Stomach (tissue), 9 donors: ENCODE data around the gene GOLGA7B. TPM values are rescaled to one million over a fixed set of nuclear protein-coding genes. Genes with fewer than 3 reads are reported as not detected.

Experiments
- DNase-seq, 2 donors: peaks; one replicate each; pipeline versions ENCODE4 v3.0.0 to v3.0.0-alpha.2; 2013 to 2019
- H3K27ac ChIP-seq, 5 donors: fragments of 200-600 bp in 4 of 5; sonication (generic) in 4 of 5; one replicate each; pipeline ENCODE4 v1.5.1; 2013 to 2019; ENCODE audit warnings: mild to moderate bottlenecking in 1 of 5, moderate library complexity in 1 of 5
- H3K27me3 ChIP-seq, 3 donors: fragments of 200-600 bp; sonication (generic); one replicate each; pipeline ENCODE4 v1.5.1; 2017 to 2019; ENCODE audit warnings: mixed run types in 1 of 3
- H3K36me3 ChIP-seq, 4 donors: fragments of 200-600 bp; sonication (generic); 1 replicate in 3 of 4; 2 replicates in 1 of 4; pipeline ENCODE4 v1.5.1; 2016 to 2019
- H3K4me1 ChIP-seq, 4 donors: fragments of 200-600 bp; sonication (generic); one replicate each; pipeline ENCODE4 v1.5.1; 2016 to 2019
- H3K4me3 ChIP-seq, 4 donors: fragments of 200-600 bp; sonication (generic) in 3 of 4; one replicate each; pipeline ENCODE4 v1.5.1; 2016 to 2019; ENCODE audit warnings: mild to moderate bottlenecking in 1 of 4
- H3K9me3 ChIP-seq, 4 donors: fragments of 200-600 bp; sonication (generic); one replicate each; pipeline ENCODE4 v1.5.1; 2016 to 2019
- CTCF ChIP-seq, 7 experiments: fragments of 450-650 bp in 4 of 7; fragments of 200-600 bp in 3 of 7; sonication (generic) in 3 of 7; IDR thresholded peaks; one replicate each; pipeline ENCODE4 v1.5.1; 2016 to 2019; ENCODE audit warnings: antibody characterized with exemption in 7 of 7, control low read depth in 2 of 7, mild to moderate bottlenecking in 1 of 7
- EP300 ChIP-seq: sonication (generic); formaldehyde crosslinking; IDR thresholded peaks from one replicate; pipeline ENCODE4 v1.6.1; 2017; ENCODE audit warnings: antibody characterized with exemption
- POLR2A ChIP-seq, 4 donors: fragments of 450-650 bp; IDR thresholded peaks; one replicate each; pipeline ENCODE4 v1.6.1; 2016; ENCODE audit warnings: antibody characterized with exemption in 4 of 4, control low read depth in 2 of 4, mild to moderate bottlenecking in 1 of 4, moderate library complexity in 1 of 4
- POLR2AphosphoS5 ChIP-seq, 3 donors: sonication (generic); formaldehyde crosslinking; IDR thresholded peaks; one replicate each; pipeline ENCODE4 v1.6.1; 2016; ENCODE audit warnings: antibody characterized with exemption in 3 of 3
- WGBS, 5 donors: extraction: QIAGEN DNeasy Blood & Tissue Kit in 3 of 5; methylation state at CpG; one replicate each; pipeline versions ENCODE4 v1.1.5 to v1.1.7; 2013 to 2018; 5-methylcytosine and 5-hydroxymethylcytosine counted together
- intact Hi-C: fragments of 100-400 bp; cut with DNase I; formaldehyde crosslinking; loops from one replicate; pipeline ENCODE4 v1.15.1; 2023; ENCODE audit warnings: low total_unique reads
- polyA plus RNA-seq, 3 donors: library from polyadenylated mRNA; stranded (reverse); fragments of 200-250 nt; gene quantifications; one replicate each; pipeline ENCODE4 v1.2.3, GENCODE V29; 2013
- total RNA-seq, 5 donors: library from RNA; depleted of rRNA; stranded (reverse); fragments of >200 nt; gene quantifications; one replicate each; pipeline versions ENCODE4 v1.1.0 to v1.2.3, GENCODE V29; 2014 to 2016
- donor health status: healthy with polysubstance abuse.
- donor health status: Bipolar disorder and iron deficiency.
- donor health status: healthy.

GOLGA7B gene
- total and polyA plus RNA-seq, 8 donors, result 0.31 to 2.8 (median 0.83) TPM

- TF ChIP-seq EP300, result no peak
- no peak for TF ChIP-seq CTCF (IDR thresholded peaks at IDR 0.05)
- no peak for TF ChIP-seq POLR2A (IDR thresholded peaks at IDR 0.05)
- no peak for TF ChIP-seq POLR2AphosphoS5 (IDR thresholded peaks at IDR 0.05)
- 82 to 88% (median 87%) methylated on average over 8 of the region's 8 CpGs for WGBS, 5 donors
- Histone ChIP-seq H3K36me3 (no peaks in the 10 kb centered on the region), H3K4me3 (no peak overlapping the region), H3K9me3 (no peaks in the 10 kb centered on the region), H3K4me1 (peaks cover 9 to 15% (median 13%) of the 10 kb centered on the region in 4 donors), H3K27ac (no peak overlapping the region), H3K27me3 (peaks cover 0 to 51% (median 0%) of the 10 kb centered on the region in 3 donors)
- no peak for DNase-seq
- intact Hi-C loops, result no loop called here
These were observed 21.3 kb downstream of the GOLGA7B start for GRCh38 chr10:97870990-97871389.

- H3K27me3 ChIP-seq, result peaks cover 0 to 39% (median 0%) of the 10 kb centered on the region in 3 donors
- H3K4me3 ChIP-seq, result no peak overlapping the region
- H3K27ac ChIP-seq, result no peak overlapping the region
- TF ChIP-seq POLR2AphosphoS5 (IDR thresholded peaks at IDR 0.05), result no peak
- no peak for TF ChIP-seq EP300
- no peak for TF ChIP-seq POLR2A (IDR thresholded peaks at IDR 0.05)
- no peak for TF ChIP-seq CTCF (IDR thresholded peaks at IDR 0.05)
- H3K36me3 ChIP-seq, result no peaks in the 10 kb centered on the region
- peaks cover 9 to 14% (median 12%) of the 10 kb centered on the region in 4 donors for H3K4me1 ChIP-seq
- intact Hi-C loops, result no loop called here
- 55 to 64% (median 57%) methylated on average over 6 of the region's 6 CpGs for WGBS, 5 donors
- DNase-seq, result no peak
- H3K9me3 ChIP-seq, result no peaks in the 10 kb centered on the region
These were observed 23.9 kb downstream of the GOLGA7B start for GRCh38 chr10:97873569-97873968.

GRCh38 chr10:97874332-97874731 lies 24.7 kb downstream of the GOLGA7B start:
- peaks cover 1 to 6% (median 5%) of the 10 kb centered on the region in 4 donors for H3K4me1 ChIP-seq
- TF ChIP-seq POLR2AphosphoS5 (IDR thresholded peaks at IDR 0.05) (no peak), CTCF (IDR thresholded peaks at IDR 0.05) (no peak), EP300 (no peak), POLR2A (IDR thresholded peaks at IDR 0.05) (no peak)
- peaks cover 0 to 39% (median 0%) of the 10 kb centered on the region in 3 donors for H3K27me3 ChIP-seq
- DNase-seq, result no peak
- H3K36me3 ChIP-seq, result no peaks in the 10 kb centered on the region
- no peak overlapping the region for H3K27ac ChIP-seq
- intact Hi-C loops, result no loop called here
- H3K9me3 ChIP-seq, result no peaks in the 10 kb centered on the region
- no peak overlapping the region for H3K4me3 ChIP-seq
- 59 to 86% (median 75%) methylated on average over 6 of the region's 6 CpGs for WGBS, 5 donors

GRCh38 chr10:97875391-97875790 lies 25.7 kb downstream of the GOLGA7B start:
- Histone ChIP-seq H3K4me3 (no peak overlapping the region), H3K9me3 (no peaks in the 10 kb centered on the region), H3K27ac (no peak overlapping the region), H3K36me3 (no peaks in the 10 kb centered on the region), H3K4me1 (no peaks in the 10 kb centered on the region), H3K27me3 (peaks cover 0 to 29% (median 0%) of the 10 kb centered on the region in 3 donors)
- intact Hi-C loops, result no loop called here
- TF ChIP-seq POLR2A (IDR thresholded peaks at IDR 0.05) (no peak), CTCF (IDR thresholded peaks at IDR 0.05) (no peak), POLR2AphosphoS5 (IDR thresholded peaks at IDR 0.05) (no peak), EP300 (no peak)
- WGBS, 5 donors, result 55 to 84% (median 76%) methylated on average over 4 to 7 of the region's 7 CpGs
- DNase-seq, result no peak
